GM21515 (cell line): ENCODE data around the gene OR13F1.
"Not testable (repeated sequence)": the region's sequence is repeated elsewhere in the genome, so short reads cannot be mapped to it uniquely, and the experiment has no call there.

Source experiments
- ATAC-seq: cut with Tn5 transposase; IDR thresholded peaks from one replicate; pipeline ENCODE4 v1.9.1; 2021; ENCODE audit not compliant: unreplicated experiment

OR13F1 gene

GRCh38 chr9:104503963-104504362 lies at the start of gene OR13F1:
Gene OR13F1, plus strand, starts transcription at chr9:104504263. Its CDS starts 0 bp downstream, at chr9:104504263.
- ATAC-seq, result no peak

GRCh38 chr9:104456831-104457230 lies 47.2 kb upstream of the OR13F1 start:
- no peak for ATAC-seq

GRCh38 chr9:104463864-104464263 lies 40.2 kb upstream of the OR13F1 start:
- no peak for ATAC-seq

- no peak for ATAC-seq
These were observed 35.8 kb upstream of the OR13F1 start for GRCh38 chr9:104468261-104468660.

- ATAC-seq, result no peak
These were observed 21.0 kb upstream of the OR13F1 start for GRCh38 chr9:104482921-104483570.

GRCh38 chr9:104485014-104485413 lies 19.0 kb upstream of the OR13F1 start:
- no peak for ATAC-seq

- no peak for ATAC-seq
These were observed 9.3 kb upstream of the OR13F1 start for GRCh38 chr9:104494808-104495207.

- ATAC-seq, result no peak
These were observed 623 bp upstream of the OR13F1 start for GRCh38 chr9:104503440-104503839.

- ATAC-seq, result no peak
These were observed 2.5 kb downstream of the OR13F1 start for GRCh38 chr9:104506565-104506964.

GRCh38 chr9:104514901-104515300 lies 10.8 kb downstream of the OR13F1 start:
- no peak for ATAC-seq

GRCh38 chr9:104520241-104520640 lies 16.2 kb downstream of the OR13F1 start:
- ATAC-seq, result not testable (repeated sequence)

- ATAC-seq, result no peak
These were observed 23.0 kb downstream of the OR13F1 start, which contains the start of gene OR13C4 for GRCh38 chr9:104527109-104527508. Gene OR13C4, minus strand, starts transcription at chr9:104527209. Its CDS starts 0 bp downstream, at chr9:104527209.

GRCh38 chr9:104536756-104537155 lies 32.7 kb downstream of the OR13F1 start, which contains the start of gene OR13C3:
Gene OR13C3, minus strand, starts transcription at chr9:104536856. Its CDS starts 133 bp downstream, at chr9:104536723.
- no peak for ATAC-seq

- no peak for ATAC-seq
These were observed 35.2 kb downstream of the OR13F1 start for GRCh38 chr9:104539275-104539674.

GRCh38 chr9:104544644-104545043 lies 40.6 kb downstream of the OR13F1 start:
- ATAC-seq, result no peak

GRCh38 chr9:104553261-104553660 lies 49.2 kb downstream of the OR13F1 start:
- ATAC-seq, result no peak
